H1 (cell line): Measurements from ENCODE around the gene TMPRSS9.

Experiments used
- CEBPB ChIP-seq: IDR thresholded peaks from 2 replicates; pipeline ENCODE4 v1.6.1; 2012; ENCODE audit warnings: low read depth, low read length
- NRF1 ChIP-seq: IDR thresholded peaks from 2 replicates; pipeline ENCODE4 v1.6.1; 2011; ENCODE audit warnings: mild to moderate bottlenecking, low read depth, low read length, improper control_type of control experiment

GRCh38 chr19:2325281-2326046, 34.6 kb upstream of the TMPRSS9 start:
- TF ChIP-seq CEBPB (no peak), NRF1 (no peak)
